ENCODE data around the gene SPINK7.
"Not testable (repeated sequence)": the region's sequence is repeated elsewhere in the genome, so short reads cannot be mapped to it uniquely, and the experiment has no call there.

SPINK7 gene

GRCh38 chr5:148312153-148312552, at the start of gene SPINK7:
Gene SPINK7, plus strand, starts transcription at chr5:148312423. Its CDS starts 61 bp downstream, at chr5:148312484.
- DNase-seq (ENCODE audit: extremely low read depth in 1 of 2, low read depth in 1 of 2), result no peak

- DNase-seq (ENCODE audit: extremely low read depth in 1 of 2, low read depth in 1 of 2), result no peak
These were observed 44.3 kb upstream of the SPINK7 start for GRCh38 chr5:148267962-148268361.

- DNase-seq (ENCODE audit: extremely low read depth in 1 of 2, low read depth in 1 of 2), result no peak
These were observed 43.7 kb upstream of the SPINK7 start, which contains the start of gene SPINK13 for GRCh38 chr5:148268566-148268965. Gene SPINK13, plus strand, starts transcription at chr5:148268794. Its CDS starts 1,279 bp downstream, at chr5:148270073.

- DNase-seq (ENCODE audit: extremely low read depth in 1 of 2, low read depth in 1 of 2), result not testable (repeated sequence)
These were observed 37.1 kb upstream of the SPINK7 start for GRCh38 chr5:148275129-148275528.

- DNase-seq (ENCODE audit: extremely low read depth in 1 of 2, low read depth in 1 of 2), result not testable (repeated sequence)
These were observed 31.3 kb upstream of the SPINK7 start for GRCh38 chr5:148280893-148281292.

GRCh38 chr5:148281336-148281735, 30.9 kb upstream of the SPINK7 start:
- DNase-seq (ENCODE audit: extremely low read depth in 1 of 2, low read depth in 1 of 2), result not testable (repeated sequence)

GRCh38 chr5:148290271-148291195, 21.7 kb upstream of the SPINK7 start:
- DNase-seq (ENCODE audit: extremely low read depth in 1 of 2, low read depth in 1 of 2), result no peak

GRCh38 chr5:148297731-148298130, 14.5 kb upstream of the SPINK7 start:
- DNase-seq (ENCODE audit: extremely low read depth in 1 of 2, low read depth in 1 of 2), result no peak

GRCh38 chr5:148306446-148306845, 5.8 kb upstream of the SPINK7 start:
- DNase-seq (ENCODE audit: extremely low read depth in 1 of 2, low read depth in 1 of 2), result no peak

- no peak for DNase-seq (ENCODE audit: extremely low read depth in 1 of 2, low read depth in 1 of 2)
These were observed 3.2 kb upstream of the SPINK7 start for GRCh38 chr5:148309019-148309418.

- DNase-seq (ENCODE audit: extremely low read depth in 1 of 2, low read depth in 1 of 2), result no peak
These were observed 2.5 kb upstream of the SPINK7 start for GRCh38 chr5:148309746-148310145.

GRCh38 chr5:148311484-148311883, 739 bp upstream of the SPINK7 start:
- no peak for DNase-seq (ENCODE audit: extremely low read depth in 1 of 2, low read depth in 1 of 2)

GRCh38 chr5:148314187-148314586, 2.0 kb downstream of the SPINK7 start:
- no peak for DNase-seq (ENCODE audit: extremely low read depth in 1 of 2, low read depth in 1 of 2)

- DNase-seq (ENCODE audit: extremely low read depth in 1 of 2, low read depth in 1 of 2), result no peak
These were observed 2.5 kb downstream of the SPINK7 start for GRCh38 chr5:148314731-148315130.

- DNase-seq (ENCODE audit: extremely low read depth in 1 of 2, low read depth in 1 of 2), result not testable (repeated sequence)
These were observed 8.1 kb downstream of the SPINK7 start for GRCh38 chr5:148320011-148320963.

- DNase-seq (ENCODE audit: extremely low read depth in 1 of 2, low read depth in 1 of 2), result no peak
These were observed 21.1 kb downstream of the SPINK7 start for GRCh38 chr5:148333262-148333849.

GRCh38 chr5:148335259-148335658, 23.0 kb downstream of the SPINK7 start, which contains the start of gene SPINK9:
Gene SPINK9, plus strand, starts transcription at chr5:148335559. Its CDS starts 55 bp downstream, at chr5:148335614.
- no peak for DNase-seq (ENCODE audit: extremely low read depth in 1 of 2, low read depth in 1 of 2)

- DNase-seq (ENCODE audit: extremely low read depth in 1 of 2, low read depth in 1 of 2), result no peak
These were observed 24.6 kb downstream of the SPINK7 start for GRCh38 chr5:148336704-148337435.

GRCh38 chr5:148342371-148343045, 30.3 kb downstream of the SPINK7 start:
- no peak for DNase-seq (ENCODE audit: extremely low read depth in 1 of 2, low read depth in 1 of 2)

- DNase-seq (ENCODE audit: extremely low read depth in 1 of 2, low read depth in 1 of 2), result no peak
These were observed 30.8 kb downstream of the SPINK7 start for GRCh38 chr5:148343046-148343407.
